ENCODE measurements around the gene CCDC142.

Gene CCDC142

GRCh38 chr2:74482801-74483674, at the start of gene CCDC142, which contains the start of gene TTC31:
CCDC142 (minus strand) TSS chr2:74482998; CDS start chr2:74482837, 161 bp downstream.
TTC31 (plus strand) TSS chr2:74483081; CDS start chr2:74483096, 15 bp downstream.
- peak; percentile 93 for DNase-seq (ENCODE audit: low spot score)

- DNase-seq (ENCODE audit: low spot score), result peak; percentile 32
Measured at GRCh38 chr2:74532222-74532621, 49.4 kb upstream of the CCDC142 start.

- DNase-seq (ENCODE audit: low spot score), result no peak
Measured at GRCh38 chr2:74531666-74532065, 48.9 kb upstream of the CCDC142 start.

GRCh38 chr2:74530239-74531187, 47.7 kb upstream of the CCDC142 start:
- peak; percentile 28 for DNase-seq (ENCODE audit: low spot score)

GRCh38 chr2:74529357-74530238, 46.8 kb upstream of the CCDC142 start, which contains the start of the genes AUP1 and HTRA2:
AUP1 (minus strand) TSS chr2:74529706; CDS start chr2:74529629, 77 bp downstream.
HTRA2 (plus strand) TSS chr2:74529933; CDS start chr2:74530007, 74 bp downstream.
- DNase-seq (ENCODE audit: low spot score), result peak; percentile 86

- DNase-seq (ENCODE audit: low spot score), result no peak
Measured at GRCh38 chr2:74528600-74529356, 46.0 kb upstream of the CCDC142 start.

GRCh38 chr2:74527741-74528140, 44.9 kb upstream of the CCDC142 start:
- DNase-seq (ENCODE audit: low spot score), result no peak

GRCh38 chr2:74526649-74527230, 43.9 kb upstream of the CCDC142 start:
- DNase-seq (ENCODE audit: low spot score), result no peak

- DNase-seq (ENCODE audit: low spot score), result no peak
Measured at GRCh38 chr2:74525717-74526648, 43.2 kb upstream of the CCDC142 start, which contains the start of gene DQX1. DQX1 (minus strand) TSS chr2:74526231; CDS start chr2:74525729, 502 bp downstream.

GRCh38 chr2:74524955-74525716, 42.3 kb upstream of the CCDC142 start:
- no peak for DNase-seq (ENCODE audit: low spot score)

- DNase-seq (ENCODE audit: low spot score), result no peak
Measured at GRCh38 chr2:74524005-74524404, 41.2 kb upstream of the CCDC142 start.

GRCh38 chr2:74522516-74522915, 39.7 kb upstream of the CCDC142 start:
- DNase-seq (ENCODE audit: low spot score), result no peak

- no peak for DNase-seq (ENCODE audit: low spot score)
Measured at GRCh38 chr2:74516650-74517049, 33.9 kb upstream of the CCDC142 start.

GRCh38 chr2:74515981-74516633, 33.3 kb upstream of the CCDC142 start:
- DNase-seq (ENCODE audit: low spot score), result peak; percentile 71

- no peak for DNase-seq (ENCODE audit: low spot score)
Measured at GRCh38 chr2:74515271-74515980, 32.6 kb upstream of the CCDC142 start.

- no peak for DNase-seq (ENCODE audit: low spot score)
Measured at GRCh38 chr2:74514368-74515270, 31.8 kb upstream of the CCDC142 start, which contains the start of gene TLX2. TLX2 (plus strand) TSS chr2:74514450; CDS start chr2:74514807, 357 bp downstream.
